22Rv1 (cell line): ENCODE data around the gene ITGB3.

Source experiments
- H3K27ac ChIP-seq: fragments of 450-650 bp; 2 replicates; pipeline ENCODE4 v1.5.1; 2017
- CTCF ChIP-seq: fragments of 450-650 bp; IDR thresholded peaks from 2 replicates; pipeline ENCODE4 v1.5.1; 2017; ENCODE audit warnings: mild to moderate bottlenecking
- ZFX ChIP-seq: fragments of 450-650 bp; IDR thresholded peaks from 2 replicates; pipeline ENCODE4 v1.6.1; 2017; ENCODE audit warnings: antibody characterized with exemption, borderline replicate concordance

Gene ITGB3

GRCh38 chr17:47295874-47296255 is 42.2 kb downstream of the ITGB3 start:
- no peak for TF ChIP-seq ZFX
- no peak for TF ChIP-seq CTCF

GRCh38 chr17:47297661-47298400 is 44.2 kb downstream of the ITGB3 start:
- TF ChIP-seq ZFX (no peak), CTCF (no peak)
- H3K27ac ChIP-seq, result no peak overlapping the region

More at GRCh38 chr17:47295874-47296255, 42.2 kb downstream of the ITGB3 start:
- no peak overlapping the region for H3K27ac ChIP-seq

GRCh38 chr17:47298712-47299111 is 45.1 kb downstream of the ITGB3 start:
- TF ChIP-seq ZFX, result no peak
- TF ChIP-seq CTCF, result no peak

GRCh38 chr17:47299239-47299910 is 45.7 kb downstream of the ITGB3 start:
- H3K27ac ChIP-seq, result no peak overlapping the region
- no peak for TF ChIP-seq ZFX
- TF ChIP-seq CTCF, result no peak

More at GRCh38 chr17:47298712-47299111, 45.1 kb downstream of the ITGB3 start:
- no peak overlapping the region for H3K27ac ChIP-seq

- no peak overlapping the region for H3K27ac ChIP-seq
- TF ChIP-seq ZFX, result no peak
- no peak for TF ChIP-seq CTCF
Observed at GRCh38 chr17:47300718-47301117, 47.1 kb downstream of the ITGB3 start.

- no peak for TF ChIP-seq ZFX
- no peak for TF ChIP-seq CTCF
- no peak overlapping the region for H3K27ac ChIP-seq
Observed at GRCh38 chr17:47301161-47301560, 47.5 kb downstream of the ITGB3 start.

GRCh38 chr17:47301831-47302230 is 48.2 kb downstream of the ITGB3 start:
- TF ChIP-seq ZFX, result no peak
- no peak for TF ChIP-seq CTCF

More at GRCh38 chr17:47301831-47302230, 48.2 kb downstream of the ITGB3 start:
- H3K27ac ChIP-seq, result no peak overlapping the region
